ELR (cell line): ENCODE measurements around the gene MAP2.
A peak's percentile ranks its signal among the peaks of the same experiment; 100 is the strongest.
"Not testable (repeated sequence)": the region's sequence is repeated elsewhere in the genome, so short reads cannot be mapped to it uniquely, and the experiment has no call there.

Experiments used
- DNase-seq: peaks from one replicate; pipeline ENCODE4 v3.0.0-alpha.2; 2015; ENCODE audit warnings: low read depth

Gene MAP2

DNA sequence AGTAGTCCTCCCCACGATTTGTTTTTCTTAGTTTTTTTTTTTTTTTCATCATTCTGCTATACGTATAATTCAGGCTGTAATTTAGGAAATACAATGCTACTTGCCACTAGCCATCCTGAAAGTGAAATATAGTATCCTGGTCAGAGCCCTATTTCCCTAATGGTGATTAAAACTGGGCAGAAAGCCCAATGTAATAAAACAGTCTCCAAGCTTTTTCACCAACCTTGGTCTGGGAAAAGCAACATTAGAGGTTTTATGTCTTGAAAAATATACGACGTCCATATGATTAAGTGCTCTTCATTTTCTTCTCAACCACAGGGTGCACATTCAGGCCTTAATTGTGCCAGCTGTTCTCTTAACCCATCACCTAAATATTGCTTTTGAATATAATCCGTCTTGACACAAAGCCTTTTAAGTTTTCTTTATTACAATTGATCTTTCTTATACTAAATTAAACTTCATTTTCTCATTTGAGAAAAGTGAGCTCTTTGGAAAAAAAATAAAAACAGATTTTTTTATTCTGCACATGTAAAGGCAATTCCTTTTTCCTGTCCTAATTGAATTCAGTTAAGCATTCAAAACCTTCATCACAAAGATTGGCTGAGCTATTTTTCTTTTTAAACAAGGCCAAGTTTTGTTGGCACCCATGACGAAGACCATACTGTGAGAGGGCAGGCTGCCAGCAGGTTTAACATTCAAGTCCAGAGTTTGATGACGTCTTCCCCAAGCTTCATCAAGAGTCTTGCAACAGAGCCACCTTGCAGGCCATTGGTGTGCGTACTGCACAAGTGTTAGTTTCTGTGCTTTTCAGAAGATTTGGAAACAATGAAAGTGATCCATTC is 52.7 kb downstream of the MAP2 start:
- no peak for DNase-seq

GRCh38 chr2:209492296-209492695 is 68.4 kb downstream of the MAP2 start:
- DNase-seq, result not testable (repeated sequence)

GRCh38 chr2:209495068-209495620 is 71.3 kb downstream of the MAP2 start:
- DNase-seq, result not testable (repeated sequence)

- peak; percentile 97 for DNase-seq
Measured at GRCh38 chr2:209495855-209496585, 72.2 kb downstream of the MAP2 start.

- no peak for DNase-seq
Measured at GRCh38 chr2:209496586-209496982, 72.7 kb downstream of the MAP2 start.

GRCh38 chr2:209498614-209499013 is 74.8 kb downstream of the MAP2 start:
- no peak for DNase-seq

GRCh38 chr2:209499069-209499468 is 75.2 kb downstream of the MAP2 start:
- DNase-seq, result peak; percentile 79

- DNase-seq, result no peak
Measured at GRCh38 chr2:209501579-209501978, 77.7 kb downstream of the MAP2 start.

- DNase-seq, result no peak
Measured at GRCh38 chr2:209505410-209505809, 81.6 kb downstream of the MAP2 start.

DNA sequence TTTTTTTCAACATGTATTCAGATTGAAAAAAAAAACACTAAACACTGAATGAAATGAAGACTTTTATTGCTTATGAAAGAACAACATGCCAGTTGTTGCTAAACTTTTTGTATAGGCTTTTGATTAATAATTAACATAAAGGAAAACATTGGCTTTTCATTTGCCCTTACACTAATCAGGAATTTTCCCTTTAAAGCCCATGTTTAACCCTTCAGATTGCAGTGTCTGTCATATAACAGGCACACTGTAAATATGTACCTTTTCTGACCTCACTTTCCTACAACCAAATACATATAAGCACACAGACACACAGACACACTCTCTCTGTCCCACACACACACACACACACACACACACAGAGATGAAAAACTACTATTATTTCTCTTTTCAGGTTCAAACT is 84.4 kb downstream of the MAP2 start:
- no peak for DNase-seq

DNA sequence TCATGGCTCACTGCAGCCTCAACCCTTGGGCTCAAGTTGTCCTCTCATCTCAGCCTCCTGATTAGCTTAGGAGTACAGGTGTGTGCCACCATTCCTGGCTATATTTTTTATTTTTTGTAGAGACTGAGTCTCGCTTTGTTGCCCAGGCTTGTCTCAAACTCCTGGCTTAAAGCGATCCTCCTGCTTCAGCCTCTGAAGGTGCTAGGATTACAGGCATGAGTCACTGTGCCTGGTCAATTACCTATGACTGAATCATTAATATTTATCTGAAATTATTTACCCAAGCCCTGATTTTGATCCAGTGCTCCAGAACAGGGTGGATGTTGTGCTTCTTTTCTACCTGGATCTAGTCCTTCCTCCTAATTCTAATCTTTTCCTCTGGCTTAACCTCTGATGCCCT is 87.8 kb downstream of the MAP2 start:
- no peak for DNase-seq

GRCh38 chr2:209512971-209513370 is 89.1 kb downstream of the MAP2 start:
- DNase-seq, result no peak

DNA sequence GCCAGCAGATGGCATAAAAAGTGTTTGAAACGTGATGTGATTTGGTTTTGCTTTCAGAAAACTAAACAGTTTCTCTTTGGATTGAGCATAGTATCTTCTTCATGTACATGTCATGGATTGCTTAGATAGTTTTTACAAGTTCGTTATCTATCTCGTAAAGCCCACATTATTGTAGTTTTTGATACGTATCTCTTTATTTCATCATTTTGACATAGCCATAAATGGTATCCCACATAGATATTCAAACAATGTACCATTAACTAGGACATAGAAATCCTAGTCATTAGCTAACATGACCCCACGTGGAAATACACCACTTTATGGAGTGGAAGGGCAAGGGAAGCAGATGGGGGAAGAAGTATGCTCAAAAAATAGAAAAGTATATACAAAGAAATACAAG is 93.6 kb downstream of the MAP2 start:
- DNase-seq, result no peak

DNA sequence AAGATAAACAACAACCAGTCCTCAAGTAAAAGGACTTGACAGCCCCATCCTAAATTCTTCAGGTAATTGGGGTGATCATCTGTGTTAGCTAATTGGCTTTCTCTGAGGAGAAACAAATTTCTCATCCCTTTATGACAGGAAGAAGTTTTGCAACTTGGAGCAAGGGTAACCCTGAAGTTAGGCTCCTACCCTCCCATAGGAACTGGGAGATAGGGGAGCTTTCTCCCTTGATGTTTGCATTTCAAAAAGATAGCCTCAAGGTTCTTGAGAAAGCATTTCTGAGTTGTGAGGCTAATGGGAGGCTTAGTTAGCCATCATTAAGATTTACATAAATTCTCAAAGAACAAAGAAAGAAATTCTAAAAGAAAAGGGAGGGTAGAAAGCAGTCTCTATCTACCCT is 95.4 kb downstream of the MAP2 start:
- DNase-seq, result no peak

DNA sequence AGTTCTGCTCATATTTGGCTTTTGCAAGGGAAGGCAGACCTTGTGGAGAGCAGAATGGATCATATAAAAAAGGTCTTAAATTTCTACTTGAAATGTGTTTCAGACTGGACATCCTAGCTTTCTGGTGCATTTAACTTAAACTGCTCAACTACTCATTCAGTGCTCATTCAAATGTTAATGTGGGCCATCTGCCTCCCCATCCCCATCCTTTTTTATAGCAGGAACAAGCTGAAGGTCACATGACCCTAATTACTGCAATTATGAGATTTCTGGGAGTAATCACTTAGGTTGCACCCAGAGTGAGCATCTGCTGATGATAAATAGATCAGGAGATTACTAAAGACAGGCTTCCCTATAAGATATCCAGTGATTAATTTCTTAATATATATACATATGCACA is 96.1 kb downstream of the MAP2 start:
- DNase-seq, result no peak

- no peak for DNase-seq
Measured at GRCh38 chr2:209523041-209523740, 99.3 kb downstream of the MAP2 start.

GRCh38 chr2:209523867-209524266 is 100.0 kb downstream of the MAP2 start:
- no peak for DNase-seq

DNA sequence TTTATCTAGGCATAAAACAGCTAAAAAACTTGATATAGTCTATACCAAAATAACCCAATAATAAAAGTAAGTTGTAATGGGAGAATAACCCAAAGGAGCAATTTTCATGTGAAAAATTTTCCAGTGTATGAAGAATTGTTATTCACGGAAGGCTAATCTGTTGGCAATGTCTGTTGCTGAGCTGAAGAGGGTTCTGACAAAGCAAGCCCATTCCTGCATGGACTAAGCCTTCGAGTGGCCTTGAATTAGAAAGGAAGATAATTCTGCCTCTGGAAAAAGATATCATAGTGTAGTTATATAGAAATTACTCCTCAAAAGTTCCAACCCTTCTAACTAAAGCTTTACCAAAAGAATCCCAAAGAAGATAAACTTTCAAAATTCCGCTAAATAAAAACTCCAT is 101.5 kb downstream of the MAP2 start:
- DNase-seq, result no peak

DNA sequence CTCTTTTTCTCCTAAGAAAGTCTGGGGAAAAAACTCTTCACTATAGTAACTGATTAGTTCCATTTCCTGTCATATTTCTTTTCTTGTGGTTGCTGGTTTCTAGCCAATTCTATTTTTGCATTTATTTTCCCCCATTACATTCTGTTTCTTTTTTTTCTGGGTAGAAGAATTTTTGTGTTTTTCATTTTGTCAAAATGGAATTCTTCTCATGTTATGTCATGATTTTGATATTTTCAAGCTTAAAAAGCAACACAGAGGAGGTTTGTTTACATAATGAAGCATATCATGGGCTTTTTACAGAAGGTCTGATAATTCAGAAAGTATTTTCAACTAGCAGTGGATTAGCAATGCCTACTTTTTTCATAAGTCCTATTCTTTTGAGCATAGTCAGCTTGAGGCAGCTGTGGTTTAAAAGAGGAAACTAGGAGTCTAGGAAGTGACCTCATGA is 102.0 kb downstream of the MAP2 start:
- DNase-seq, result peak; percentile 80

DNA sequence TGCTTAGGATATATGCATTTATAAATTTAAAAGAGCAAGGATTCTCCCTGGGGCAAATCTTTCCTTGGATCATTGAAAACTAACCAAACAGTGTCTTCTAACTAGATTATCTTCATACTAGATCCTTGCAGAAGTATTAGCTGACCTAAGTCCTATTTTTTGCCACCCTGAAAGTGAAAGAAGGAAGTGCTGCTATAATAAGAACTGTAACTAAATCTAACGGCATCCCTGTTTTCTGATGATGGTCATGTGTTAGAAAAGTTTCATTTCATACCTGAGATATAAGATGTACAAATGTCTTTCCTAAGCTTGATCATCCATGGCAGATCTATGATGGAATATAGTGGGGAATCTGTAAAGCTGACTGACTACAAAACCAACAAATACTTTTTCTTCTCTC is 102.7 kb downstream of the MAP2 start:
- peak; percentile 2 for DNase-seq

GRCh38 chr2:209529579-209529978 is 105.7 kb downstream of the MAP2 start:
- no peak for DNase-seq

DNA sequence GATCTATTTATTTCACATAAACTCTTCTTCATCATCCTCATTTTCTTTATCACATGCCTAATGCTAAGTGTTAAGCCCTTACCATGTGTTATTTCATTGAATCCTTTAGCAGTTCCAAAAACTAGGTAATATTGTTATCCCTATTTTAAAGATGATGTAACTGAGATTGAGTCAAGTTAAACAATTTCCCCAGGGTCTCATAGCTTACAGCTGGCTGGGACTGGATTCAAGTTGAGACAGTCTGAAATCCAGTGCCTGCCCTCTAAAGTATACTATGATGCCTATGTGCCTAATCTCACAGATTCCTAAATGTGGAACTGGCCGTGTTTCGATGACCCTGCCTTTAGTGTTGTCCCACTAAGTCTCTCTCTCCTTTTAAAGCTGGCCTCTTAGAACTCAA is 108.5 kb downstream of the MAP2 start:
- no peak for DNase-seq
